Fibroblast of skin of scalp (primary cell): ENCODE results near the gene MLLT3.

Source experiments
- DNase-seq: peaks from one replicate; pipeline ENCODE4 v3.0.0-alpha.2; 2013

The MLLT3 gene

GRCh38 chr9:20553558-20554149, 68.6 kb downstream of the MLLT3 start:
- DNase-seq, result no peak

- DNase-seq, result no peak
Observed at GRCh38 chr9:20552874-20553557, 69.3 kb downstream of the MLLT3 start.

GRCh38 chr9:20551835-20552234, 70.5 kb downstream of the MLLT3 start:
- no peak for DNase-seq

- no peak for DNase-seq
Observed at GRCh38 chr9:20551236-20551635, 71.1 kb downstream of the MLLT3 start.

GRCh38 chr9:20550326-20550725, 72.0 kb downstream of the MLLT3 start:
- DNase-seq, result no peak

GRCh38 chr9:20549053-20549452, 73.2 kb downstream of the MLLT3 start:
- DNase-seq, result no peak

GRCh38 chr9:20545023-20545622, 77.2 kb downstream of the MLLT3 start:
- no peak for DNase-seq

GRCh38 chr9:20540169-20540863, 82.0 kb downstream of the MLLT3 start:
- DNase-seq, result no peak

- DNase-seq, result no peak
Observed at GRCh38 chr9:20538956-20539355, 83.3 kb downstream of the MLLT3 start.

GRCh38 chr9:20538092-20538491, 84.2 kb downstream of the MLLT3 start:
- DNase-seq, result no peak

GRCh38 chr9:20537294-20537693, 85.0 kb downstream of the MLLT3 start:
- no peak for DNase-seq

GRCh38 chr9:20532584-20532983, 89.7 kb downstream of the MLLT3 start:
- no peak for DNase-seq

GRCh38 chr9:20529837-20530236, 92.5 kb downstream of the MLLT3 start:
- no peak for DNase-seq

GRCh38 chr9:20528253-20528652, 94.0 kb downstream of the MLLT3 start:
- no peak for DNase-seq

GRCh38 chr9:20526500-20527319, 95.6 kb downstream of the MLLT3 start:
- peak; percentile 76 for DNase-seq

- no peak for DNase-seq
Observed at GRCh38 chr9:20524776-20525175, 97.5 kb downstream of the MLLT3 start.

GRCh38 chr9:20518737-20519136, 103.6 kb downstream of the MLLT3 start:
- DNase-seq, result no peak

GRCh38 chr9:20513126-20513913, 109.0 kb downstream of the MLLT3 start:
- DNase-seq, result no peak

- DNase-seq, result peak; percentile 8
Observed at GRCh38 chr9:20512636-20513035, 109.7 kb downstream of the MLLT3 start.

GRCh38 chr9:20512106-20512505, 110.2 kb downstream of the MLLT3 start:
- peak; percentile 68 for DNase-seq

GRCh38 chr9:20511686-20512085, 110.6 kb downstream of the MLLT3 start:
- no peak for DNase-seq

GRCh38 chr9:20509466-20509865, 112.8 kb downstream of the MLLT3 start:
- no peak for DNase-seq
